ENCODE results near the gene TERT.

TERT gene

DNA sequence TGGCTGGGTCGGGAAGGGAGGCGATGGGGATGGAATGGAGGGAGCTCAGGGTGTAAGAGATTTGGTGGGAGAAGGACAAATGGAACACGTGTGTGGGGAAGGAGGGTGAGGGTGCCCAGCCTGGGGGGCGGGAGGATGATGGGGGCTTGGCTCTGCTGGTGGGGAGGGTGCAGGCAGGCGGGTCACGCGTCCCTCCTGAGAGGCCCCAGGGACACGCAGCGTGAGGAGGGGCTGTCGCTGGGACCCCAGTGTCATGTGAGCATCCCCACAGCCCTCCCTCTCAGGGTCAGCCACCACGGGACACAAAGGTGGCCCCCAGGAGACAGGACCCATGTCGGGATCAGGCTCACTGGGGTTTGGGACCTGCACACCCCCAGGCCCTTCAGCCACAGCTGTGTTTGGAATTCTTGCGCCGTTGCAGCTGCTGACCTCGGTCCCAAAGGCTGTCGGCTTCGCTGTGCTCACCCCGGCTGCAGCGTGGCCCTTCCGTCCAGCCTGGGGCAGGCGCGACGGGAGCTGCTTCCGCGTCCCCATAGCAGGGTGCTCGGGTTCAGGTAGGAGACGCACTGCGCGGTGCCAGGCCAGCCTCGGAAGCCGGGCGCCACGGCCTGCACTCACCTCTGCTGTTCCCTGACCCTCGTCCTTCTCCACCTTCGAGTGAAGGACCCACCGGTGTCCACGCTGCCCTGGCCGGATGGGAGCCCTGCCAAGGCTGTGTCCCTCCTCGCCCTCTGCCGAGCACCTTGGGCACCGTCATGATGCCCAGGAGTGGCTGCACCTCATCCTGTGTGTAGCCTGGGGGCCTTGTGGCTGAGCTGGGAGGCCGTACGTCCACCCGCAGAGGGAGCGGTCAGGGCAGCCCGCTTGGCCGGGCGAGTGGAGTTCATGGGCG is 88.1 kb downstream of the TERT start:
- no peak for DNase-seq (ENCODE audit: low spot score)

DNA sequence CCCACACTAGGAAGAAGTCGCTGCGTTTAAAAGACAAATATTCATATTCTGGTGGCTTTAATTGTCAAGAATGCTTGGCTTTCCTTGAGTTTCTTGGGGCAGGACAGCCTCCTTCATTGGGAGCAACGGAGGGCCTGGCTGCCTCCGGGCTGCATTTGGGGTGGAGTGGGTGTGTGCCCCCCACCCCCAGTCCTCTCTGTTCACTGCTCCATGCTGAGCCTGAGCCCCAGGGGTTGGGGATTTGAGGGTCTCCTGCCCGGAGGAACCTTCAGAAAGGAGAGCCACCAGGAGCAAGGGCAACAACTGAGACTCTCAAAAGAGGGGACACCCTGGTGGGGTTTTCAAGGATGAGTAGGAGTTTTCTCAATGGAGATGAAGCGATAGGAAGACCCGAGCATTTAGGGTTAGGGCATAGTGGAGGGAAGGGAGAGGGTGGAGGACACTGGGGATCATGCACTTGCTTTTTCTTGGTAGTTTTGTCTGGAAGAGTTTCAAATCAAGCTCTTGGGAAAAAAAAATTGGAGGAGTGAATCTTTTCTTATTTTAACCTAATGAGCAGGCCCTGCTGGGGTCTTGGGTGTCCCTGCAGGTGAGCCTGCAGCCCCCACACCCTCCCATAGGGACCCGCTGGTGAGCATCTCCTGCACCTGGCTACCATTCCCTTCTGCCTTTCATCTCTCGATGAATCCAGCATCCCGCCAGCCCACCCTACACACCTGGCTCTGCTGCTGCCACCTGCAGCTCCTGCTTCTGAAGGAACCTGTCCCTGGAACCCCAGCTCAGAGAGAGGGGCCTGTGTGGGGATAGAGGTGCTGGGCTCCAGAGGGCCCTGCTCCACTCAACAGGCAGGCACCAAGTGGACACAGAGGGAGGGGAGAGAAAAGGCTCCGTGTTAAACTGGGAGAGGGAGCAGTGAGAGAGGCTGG is 89.3 kb downstream of the TERT start:
- no peak for DNase-seq (ENCODE audit: low spot score)

GRCh38 chr5:1204693-1205242 is 90.1 kb downstream of the TERT start:
- DNase-seq (ENCODE audit: low spot score) = peak; percentile 66

GRCh38 chr5:1203968-1204692 is 90.7 kb downstream of the TERT start:
- DNase-seq (ENCODE audit: low spot score) = no peak

GRCh38 chr5:1203311-1203967 is 91.4 kb downstream of the TERT start:
- no peak for DNase-seq (ENCODE audit: low spot score)

All from SW480 (cell line).